ENCODE measurements around the gene NKIRAS2. TPM values are rescaled to one million over a fixed set of nuclear protein-coding genes. Genes with fewer than 3 reads are reported as not detected.

Gene NKIRAS2
- total and polyA plus RNA-seq, 2 donors (not counting 3 experiments of a cell fraction or from before 2014, with no cell fraction given) = 57.3 to 87.6 TPM

- ChIA-PET CTCF (interaction anchor here (1.2 to 1.6 kb wide), 2 partner anchors 21 to 22 kb away, joined by 3 to 4 read pairs; no protein-coding TSS in a partner anchor), POLR2A (no interaction called here)
- peaks cover 14% of the 10 kb centered on the region for H3K79me2 ChIP-seq (ENCODE audit: control insufficient read depth, insufficient read depth, low read length)
- H3K27ac ChIP-seq (ENCODE audit: insufficient read depth, low read depth, low read length) = no peak overlapping the region
- no peak overlapping the region for H3K4me2 ChIP-seq (ENCODE audit: insufficient read depth, low read length)
- no peak for FAIRE-seq
- H3K4me1 ChIP-seq (ENCODE audit: control insufficient read depth, extremely low read depth, insufficient read depth, low read length) = no peaks in the 10 kb centered on the region
- no peak overlapping the region for H2AFZ ChIP-seq (ENCODE audit: low read depth, low read length)
- H3K9me1 ChIP-seq (replicated peaks; ENCODE audit: control insufficient read depth, extremely low read depth, insufficient read depth, low read length) = no peaks in the 10 kb centered on the region
- peaks cover 26 to 52% of the 10 kb centered on the region in 2 experiments for H3K36me3 ChIP-seq (ENCODE audit: control insufficient read depth in 2 of 2, extremely low read depth in 1 of 2, insufficient read depth in 2 of 2, low read length in 2 of 2)
- H3K9me3 ChIP-seq (replicated peaks; ENCODE audit: control insufficient read depth, insufficient read depth, low read length) = no peaks in the 10 kb centered on the region
- no peaks in the 10 kb centered on the region for H3K27me3 ChIP-seq (ENCODE audit: control insufficient read depth in 2 of 2, insufficient read depth in 2 of 2, low read length in 2 of 2)
- intact Hi-C loops (cut with micrococcal nuclease) = no loop called here
- H4K20me1 ChIP-seq (replicated peaks; ENCODE audit: control insufficient read depth, extremely low read depth, insufficient read depth, low read length) = no peaks in the 10 kb centered on the region
- H3K9ac ChIP-seq (replicated peaks; ENCODE audit: extremely low read depth, insufficient read depth, low read length) = no peak overlapping the region
- dilution Hi-C loops (cut with MboI; ENCODE audit: extremely low pct_ligation_motif_present, low sequenced_read_pairs) = no loop called here
- no peak overlapping the region for H3K4me3 ChIP-seq (replicated peaks in 1 of 3; ENCODE audit: insufficient read depth in 1 of 3, low read depth in 1 of 3, low read length in 3 of 3)
- TF ChIP-seq GATA2 (IDR thresholded peaks at IDR 0.05; ENCODE audit: insufficient read depth, insufficient read length, low read depth, low read length) (no peak), JUN (IDR thresholded peaks at IDR 0.05; ENCODE audit: borderline replicate concordance, insufficient read depth, insufficient read length, low read depth) (no peak), POLR2A (IDR thresholded peaks at IDR 0.05; ENCODE audit: low read depth, low read length) (no peak), EZH2 (IDR thresholded peaks at IDR 0.05; ENCODE audit: borderline replicate concordance, low read depth, low read length, severe bottlenecking) (no peak), FOS (IDR thresholded peaks at IDR 0.05; ENCODE audit: borderline replicate concordance, insufficient read depth, low read length) (no peak), POLR2AphosphoS5 (IDR thresholded peaks at IDR 0.05; ENCODE audit: insufficient read depth, low read depth, low read length) (no peak), CTCF (IDR thresholded peaks at IDR 0.05; ENCODE audit: extremely low read depth in 1 of 2, insufficient read depth in 1 of 2, low read depth in 1 of 2, low read length in 2 of 2) (no peak), MAX (IDR thresholded peaks at IDR 0.05; ENCODE audit: insufficient read depth, insufficient read length) (no peak), MYC (IDR thresholded peaks at IDR 0.05; ENCODE audit: low read depth, low read length) (no peak)
- no peak for DNase-seq (ENCODE audit: low read depth, low spot score)
- BruUV-seq (replicated peaks) = no TSS peak
These were observed 23.1 kb upstream of the NKIRAS2 start for GRCh38 chr17:41996855-41997164.
